MM.1S (cell line): ENCODE results near the gene CCDC51.

ENCODE experiments used
- EZH2 ChIP-seq: fragments of 300-600 bp; sonication (generic); optimal IDR thresholded peaks from 2 replicates; pipeline ENCODE3; 2017; ENCODE audit warnings: low read depth, mild to moderate bottlenecking, antibody characterized with exemption, low read length, mixed read lengths
- EZH2phosphoT487 ChIP-seq: fragments of 300-600 bp; sonication (generic); IDR thresholded peaks from 2 replicates; pipeline ENCODE4 v1.6.1; 2018; ENCODE audit warnings: antibody characterized with exemption, low read length
- TF ChIP-seq, protein P1 (sequence below): fragments of 300-600 bp; sonication (generic); IDR thresholded peaks from 2 replicates; pipeline ENCODE4 v1.5.1; 2016; ENCODE audit warnings: antibody characterized with exemption, low read length, mixed read lengths

- TF ChIP-seq, protein P1, sequence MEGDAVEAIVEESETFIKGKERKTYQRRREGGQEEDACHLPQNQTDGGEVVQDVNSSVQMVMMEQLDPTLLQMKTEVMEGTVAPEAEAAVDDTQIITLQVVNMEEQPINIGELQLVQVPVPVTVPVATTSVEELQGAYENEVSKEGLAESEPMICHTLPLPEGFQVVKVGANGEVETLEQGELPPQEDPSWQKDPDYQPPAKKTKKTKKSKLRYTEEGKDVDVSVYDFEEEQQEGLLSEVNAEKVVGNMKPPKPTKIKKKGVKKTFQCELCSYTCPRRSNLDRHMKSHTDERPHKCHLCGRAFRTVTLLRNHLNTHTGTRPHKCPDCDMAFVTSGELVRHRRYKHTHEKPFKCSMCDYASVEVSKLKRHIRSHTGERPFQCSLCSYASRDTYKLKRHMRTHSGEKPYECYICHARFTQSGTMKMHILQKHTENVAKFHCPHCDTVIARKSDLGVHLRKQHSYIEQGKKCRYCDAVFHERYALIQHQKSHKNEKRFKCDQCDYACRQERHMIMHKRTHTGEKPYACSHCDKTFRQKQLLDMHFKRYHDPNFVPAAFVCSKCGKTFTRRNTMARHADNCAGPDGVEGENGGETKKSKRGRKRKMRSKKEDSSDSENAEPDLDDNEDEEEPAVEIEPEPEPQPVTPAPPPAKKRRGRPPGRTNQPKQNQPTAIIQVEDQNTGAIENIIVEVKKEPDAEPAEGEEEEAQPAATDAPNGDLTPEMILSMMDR = no peak
- TF ChIP-seq EZH2 (no peak), EZH2phosphoT487 (no peak)
Observed at GRCh38 chr3:48459773-48460516, 20.0 kb upstream of the CCDC51 start.
